Neuronal stem cell (in vitro differentiated cells): ENCODE results near the gene CIT.

Experiments
- DNase-seq: peaks from one replicate; pipeline ENCODE4 v3.0.0-alpha.2; 2013; ENCODE audit warnings: low spot score
- H2AFZ ChIP-seq: one replicate; pipeline ENCODE4 v1.6.1; 2013; ENCODE audit warnings: mild to moderate bottlenecking, low read length, inconsistent platforms
- H2AK5ac ChIP-seq: 2 replicates; pipeline ENCODE4 v1.6.1; 2013; ENCODE audit warnings: low read depth, mild to moderate bottlenecking, inconsistent platforms, low read length, moderate library complexity, mixed read lengths
- H2BK120ac ChIP-seq: 2 replicates; pipeline ENCODE4 v1.6.1; 2013; ENCODE audit warnings: low read depth, mild to moderate bottlenecking, inconsistent platforms, low read length, moderate library complexity, mixed read lengths
- H2BK12ac ChIP-seq: one replicate; pipeline ENCODE4 v1.6.1; 2013; ENCODE audit warnings: low read length, inconsistent platforms
- H2BK15ac ChIP-seq: 2 replicates; pipeline ENCODE4 v1.6.1; 2013; ENCODE audit warnings: mild to moderate bottlenecking, low read length, inconsistent platforms, mixed read lengths
- H2BK5ac ChIP-seq: one replicate; pipeline ENCODE4 v1.6.1; 2013; ENCODE audit warnings: inconsistent platforms, mild to moderate bottlenecking, low read length, moderate library complexity
- H3K14ac ChIP-seq: one replicate; pipeline ENCODE4 v1.6.1; 2013; ENCODE audit warnings: low read length, inconsistent platforms
- H3K18ac ChIP-seq: 2 replicates; pipeline ENCODE4 v1.6.1; 2013; ENCODE audit warnings: low read length, inconsistent platforms
- H3K23ac ChIP-seq: 2 replicates; pipeline ENCODE4 v1.6.1; 2013; ENCODE audit warnings: low read depth, mild to moderate bottlenecking, mixed read lengths, low read length, inconsistent platforms; ENCODE audit not compliant: poor library complexity
- H3K27ac ChIP-seq: replicated peaks from 3 replicates; pipeline ENCODE4 v1.5.1; 2013; ENCODE audit warnings: low read length, inconsistent platforms
- H3K27me3 ChIP-seq, 3 experiments: 2 replicates each; pipeline ENCODE4 v1.6.1; 2013; ENCODE audit warnings: low read length in 3 of 3, mild to moderate bottlenecking in 2 of 3, inconsistent platforms in 1 of 3, low read depth in 1 of 3, mixed read lengths in 1 of 3, moderate library complexity in 1 of 3; ENCODE audit not compliant: control insufficient read depth in 3 of 3, insufficient read depth in 3 of 3
- H3K36me3 ChIP-seq, 2 donors: replicated peaks in 1 of 2; 2 replicates each; pipeline ENCODE4 v1.6.1; 2013; ENCODE audit warnings: low read length in 2 of 2; ENCODE audit not compliant: control insufficient read depth in 2 of 2, insufficient read depth in 2 of 2
- H3K4ac ChIP-seq: 2 replicates; pipeline ENCODE4 v1.6.1; 2013; ENCODE audit warnings: inconsistent platforms, mild to moderate bottlenecking, low read length, moderate library complexity
- H3K4me1 ChIP-seq, 2 donors: 1 replicate in 1 of 2; 2 replicates in 1 of 2; pipeline ENCODE4 v1.6.1; 2013; ENCODE audit warnings: low read length in 2 of 2, low read depth in 1 of 2; ENCODE audit not compliant: control insufficient read depth in 2 of 2, insufficient read depth in 1 of 2
- H3K4me2 ChIP-seq: one replicate; pipeline ENCODE4 v1.6.1; 2013; ENCODE audit warnings: mild to moderate bottlenecking, low read length, inconsistent platforms; ENCODE audit not compliant: insufficient read depth, poor library complexity, severe bottlenecking
- H3K4me3 ChIP-seq, 2 donors: 2 replicates each; pipeline ENCODE4 v1.5.1; 2013; ENCODE audit warnings: low read length in 2 of 2, mild to moderate bottlenecking in 2 of 2, inconsistent platforms in 1 of 2, moderate library complexity in 1 of 2
- H3K79me1 ChIP-seq: one replicate; pipeline ENCODE4 v1.6.1; 2013; ENCODE audit warnings: low read depth, mild to moderate bottlenecking, inconsistent platforms, low read length, moderate library complexity
- H3K9ac ChIP-seq: one replicate; pipeline ENCODE4 v1.6.1; 2013; ENCODE audit warnings: mild to moderate bottlenecking, low read depth, low read length, inconsistent platforms; ENCODE audit not compliant: poor library complexity
- H3K9me3 ChIP-seq, 2 donors: replicated peaks in 1 of 2; 2 replicates each; pipeline versions ENCODE3 to v1.6.1; 2013; ENCODE audit warnings: low read length in 2 of 2, mild to moderate bottlenecking in 2 of 2, inconsistent platforms in 1 of 2, low read depth in 1 of 2, mixed read lengths in 1 of 2, moderate library complexity in 1 of 2; ENCODE audit not compliant: control insufficient read depth in 2 of 2, insufficient read depth in 1 of 2
- H4K8ac ChIP-seq: one replicate; pipeline ENCODE4 v1.6.1; 2013; ENCODE audit warnings: low read depth, mild to moderate bottlenecking, inconsistent platforms, low read length, moderate library complexity
- H4K91ac ChIP-seq: one replicate; pipeline ENCODE4 v1.6.1; 2013; ENCODE audit warnings: low read length, low read depth, mild to moderate bottlenecking, inconsistent platforms; ENCODE audit not compliant: poor library complexity
- WGBS, 2 donors: extraction: QIAGEN DNeasy Blood & Tissue Kit; methylation state at CpG; one replicate each; pipeline ENCODE4 v1.1.7; 2013; ENCODE audit warnings: missing lambda C conversion rate in 2 of 2, mixed read lengths in 1 of 2; ENCODE audit not compliant: insufficient read length in 2 of 2, insufficient replicate concordance in 1 of 2; ENCODE audit errors: extremely low coverage in 2 of 2; 5-methylcytosine and 5-hydroxymethylcytosine counted together

Gene CIT

DNA sequence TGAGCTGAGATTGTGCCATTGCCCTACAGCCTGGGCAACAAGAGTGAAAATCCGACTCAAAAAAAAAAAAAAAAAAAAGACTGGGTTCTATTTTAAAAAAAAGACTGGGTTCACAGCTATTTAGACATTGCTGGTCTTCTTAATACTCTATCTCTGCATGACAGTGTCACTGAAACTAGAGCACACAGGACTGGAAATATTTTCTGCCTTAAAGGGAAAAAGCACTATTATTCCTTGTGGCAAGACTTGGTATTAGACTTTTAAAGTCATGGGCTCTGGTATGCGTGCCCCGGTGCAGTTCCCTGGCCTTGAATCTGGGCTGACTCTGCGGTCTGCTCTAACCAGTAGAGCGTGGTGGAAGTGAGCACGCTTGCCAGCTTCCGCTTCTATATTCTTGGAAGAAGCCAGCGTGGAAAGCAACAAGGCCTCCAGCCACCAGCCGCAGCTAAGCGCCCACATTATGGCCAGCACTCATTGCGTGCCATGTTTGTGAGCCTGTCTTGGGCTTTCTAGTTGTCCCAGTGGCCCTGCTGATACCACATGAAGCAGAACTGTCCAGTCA is 177.8 kb downstream of the CIT start:
- peaks cover 40 to 93% of the 10 kb centered on the region in 2 donors for H3K36me3 ChIP-seq
- peaks cover 0 to 2% of the 10 kb centered on the region in 2 donors for H3K4me1 ChIP-seq
- no peak overlapping the region for H3K23ac ChIP-seq
- no peak overlapping the region for H3K27ac ChIP-seq
- no peak overlapping the region for H3K14ac ChIP-seq
- no peak overlapping the region for H2AFZ ChIP-seq
- no peak overlapping the region for H3K9ac ChIP-seq
- no peak overlapping the region for H4K8ac ChIP-seq
- H3K4me3 ChIP-seq, result no peak overlapping the region
- H4K91ac ChIP-seq, result no peak overlapping the region
- no peak for DNase-seq
- no peak overlapping the region for H2AK5ac ChIP-seq
- no peaks in the 10 kb centered on the region for H3K27me3 ChIP-seq
- no peak overlapping the region for H3K4ac ChIP-seq
- H2BK5ac ChIP-seq, result no peak overlapping the region
- H3K9me3 ChIP-seq, result no peaks in the 10 kb centered on the region
- no peak overlapping the region for H3K18ac ChIP-seq
- no peaks in the 10 kb centered on the region for H3K79me1 ChIP-seq
- H2BK12ac ChIP-seq, result no peak overlapping the region
- H2BK15ac ChIP-seq, result no peak overlapping the region
- H3K4me2 ChIP-seq, result no peak overlapping the region
- H2BK120ac ChIP-seq, result no peak overlapping the region
- no CpG with 5 or more reads among the region's 11 CpGs for WGBS, 2 donors

DNA sequence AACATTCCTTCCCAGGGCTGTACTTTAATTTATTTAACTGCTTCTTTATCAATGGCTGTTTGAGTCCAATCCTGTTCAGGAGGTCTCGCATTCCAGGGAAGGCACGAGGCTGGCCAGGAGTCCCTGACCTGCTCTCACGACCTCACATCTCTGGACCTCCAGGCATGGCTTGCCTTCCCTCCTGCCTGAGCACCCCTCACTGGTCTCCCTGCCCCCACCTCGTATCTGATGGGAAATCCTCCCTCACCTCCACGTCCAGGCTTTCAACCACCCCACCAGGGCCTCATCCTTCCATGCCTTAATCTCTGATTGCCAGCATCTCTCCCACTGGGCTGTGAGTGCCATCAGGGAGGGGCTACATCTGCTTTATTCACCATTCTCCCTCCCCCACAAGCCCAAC is 180.2 kb downstream of the CIT start:
- WGBS, 2 donors, result no CpG with 5 or more reads among the region's 5 CpGs
- H3K4me1 ChIP-seq, result peaks cover 0 to 2% of the 10 kb centered on the region in 2 donors
- H3K4me2 ChIP-seq, result no peak overlapping the region
- H3K23ac ChIP-seq, result peak overlapping the region; percentile 36
- no peak overlapping the region for H3K18ac ChIP-seq
- no peak for DNase-seq
- H3K14ac ChIP-seq, result no peak overlapping the region
- no peak overlapping the region for H2BK5ac ChIP-seq
- no peak overlapping the region for H3K27ac ChIP-seq
- H2BK12ac ChIP-seq, result no peak overlapping the region
- H4K91ac ChIP-seq, result no peak overlapping the region
- no peaks in the 10 kb centered on the region for H3K79me1 ChIP-seq
- H3K36me3 ChIP-seq, result peaks cover 35 to 92% of the 10 kb centered on the region in 2 donors
- H2BK15ac ChIP-seq, result no peak overlapping the region
- H3K4me3 ChIP-seq, result peak overlapping the region in 1 of 2 donors; percentile 40
- no peak overlapping the region for H3K4ac ChIP-seq
- H3K27me3 ChIP-seq, result no peaks in the 10 kb centered on the region
- H2AFZ ChIP-seq, result no peak overlapping the region
- H2BK120ac ChIP-seq, result no peak overlapping the region
- H2AK5ac ChIP-seq, result no peak overlapping the region
- no peaks in the 10 kb centered on the region for H3K9me3 ChIP-seq
- H4K8ac ChIP-seq, result no peak overlapping the region
- H3K9ac ChIP-seq, result peak overlapping the region; percentile 9

- Histone ChIP-seq H3K79me1 (no peaks in the 10 kb centered on the region), H3K4ac (no peak overlapping the region), H3K9me3 (no peaks in the 10 kb centered on the region), H4K91ac (no peak overlapping the region), H2BK120ac (no peak overlapping the region), H2BK15ac (no peak overlapping the region), H3K14ac (no peak overlapping the region), H3K4me1 (peaks cover 0 to 2% of the 10 kb centered on the region in 2 donors), H3K18ac (no peak overlapping the region), H2AK5ac (no peak overlapping the region), H3K9ac (no peak overlapping the region), H3K27me3 (no peaks in the 10 kb centered on the region), H3K4me2 (no peak overlapping the region), H3K4me3 (no peak overlapping the region), H3K36me3 (peaks cover 32 to 92% of the 10 kb centered on the region in 2 donors), H3K23ac (no peak overlapping the region), H2AFZ (no peak overlapping the region), H2BK12ac (no peak overlapping the region), H3K27ac (no peak overlapping the region), H2BK5ac (no peak overlapping the region), H4K8ac (no peak overlapping the region)
- no CpG with 5 or more reads among the region's 4 CpGs for WGBS, 2 donors
- no peak for DNase-seq
These were observed 182.1 kb downstream of the CIT start for GRCh38 chr12:119695034-119695433.

GRCh38 chr12:119694111-119694510 is 183.0 kb downstream of the CIT start:
- Histone ChIP-seq H3K14ac (no peak overlapping the region), H3K27ac (no peak overlapping the region), H3K27me3 (no peaks in the 10 kb centered on the region), H2BK5ac (no peak overlapping the region), H3K79me1 (no peaks in the 10 kb centered on the region), H2BK12ac (no peak overlapping the region), H3K4me2 (no peak overlapping the region), H3K4me1 (peaks cover 0 to 2% of the 10 kb centered on the region in 2 donors), H2BK120ac (no peak overlapping the region), H3K4me3 (no peak overlapping the region), H4K8ac (no peak overlapping the region), H2AFZ (no peak overlapping the region), H3K18ac (no peak overlapping the region), H2AK5ac (no peak overlapping the region), H3K9ac (no peak overlapping the region), H3K36me3 (peaks cover 27 to 89% of the 10 kb centered on the region in 2 donors), H3K4ac (no peak overlapping the region), H3K23ac (no peak overlapping the region), H3K9me3 (no peaks in the 10 kb centered on the region), H4K91ac (no peak overlapping the region), H2BK15ac (no peak overlapping the region)
- DNase-seq, result no peak
- WGBS, 2 donors, result no CpG with 5 or more reads among the region's 6 CpGs
